HG03103 (cell line): ENCODE measurements around the gene IGF1R.

Experiments
- ATAC-seq: cut with Tn5 transposase; IDR thresholded peaks from one replicate; pipeline ENCODE4 v1.9.1; 2021; ENCODE audit warnings: low read depth; ENCODE audit not compliant: unreplicated experiment

The IGF1R gene

DNA sequence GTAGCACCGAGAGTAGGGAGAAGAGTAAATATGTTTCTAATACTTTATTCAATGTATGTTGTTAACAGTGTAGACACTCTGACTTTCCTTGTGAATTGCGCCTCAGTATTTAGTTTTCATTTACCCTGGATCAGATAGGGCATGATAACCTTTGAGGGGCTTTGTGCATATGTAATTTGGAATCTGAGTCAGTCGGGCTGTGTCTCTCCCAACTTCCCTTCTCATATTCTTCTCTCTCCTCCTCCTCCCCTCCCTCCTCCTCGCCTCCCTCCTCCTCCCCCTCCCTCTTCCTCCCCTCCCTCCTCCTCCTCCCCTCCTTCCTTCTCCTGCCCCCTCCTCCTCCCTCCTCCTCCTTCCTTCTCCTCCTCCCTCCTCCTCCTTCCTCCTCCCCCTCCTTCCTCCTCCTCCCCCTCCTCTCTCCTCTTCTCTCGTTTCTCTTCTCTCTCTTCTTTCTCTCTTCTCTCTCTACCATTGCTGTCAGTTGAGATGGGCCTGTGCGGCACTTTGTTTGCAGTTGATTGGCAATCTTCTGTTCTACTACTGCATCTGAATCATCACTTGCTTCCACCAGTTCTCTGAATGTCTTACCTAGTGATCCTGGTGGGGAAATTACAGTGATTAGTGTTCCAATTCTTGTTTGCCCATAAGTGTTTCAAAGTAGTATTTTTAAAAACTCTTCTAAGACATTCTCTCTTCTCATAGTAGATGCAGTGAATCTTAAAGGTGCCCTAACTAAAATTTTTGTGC, 197.0 kb downstream of the IGF1R start:
- ATAC-seq, result no peak

DNA sequence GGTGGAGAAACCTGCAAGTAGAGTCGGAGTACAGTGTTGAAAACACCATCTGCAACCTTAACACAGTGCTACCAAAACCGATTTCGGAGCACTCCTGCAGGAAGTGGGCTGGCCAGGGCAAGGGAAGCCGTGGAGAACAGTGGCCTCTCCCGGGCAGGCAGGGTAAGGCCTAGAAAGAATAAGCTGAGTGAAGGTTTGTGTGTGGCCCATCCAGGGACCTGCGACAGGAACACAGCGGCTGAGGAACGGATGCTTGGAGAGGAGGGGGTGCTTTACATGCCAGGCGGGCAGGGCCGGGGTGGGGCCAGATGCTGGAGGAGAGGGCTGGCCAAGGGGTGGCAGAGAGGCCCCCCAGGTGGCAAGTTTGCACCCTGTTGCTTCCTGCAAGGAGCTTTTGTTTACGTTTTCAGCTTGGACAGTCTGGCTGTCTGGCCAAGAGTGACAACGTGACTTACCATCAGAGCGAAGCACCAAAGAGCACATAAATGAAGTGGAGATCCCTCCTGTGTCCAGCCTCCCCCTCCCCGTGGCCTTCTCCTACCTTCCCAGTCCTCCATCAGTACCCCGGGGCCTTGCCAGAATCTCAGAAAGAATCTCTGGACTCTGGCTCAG, 202.7 kb downstream of the IGF1R start:
- ATAC-seq, result peak; percentile 38

DNA sequence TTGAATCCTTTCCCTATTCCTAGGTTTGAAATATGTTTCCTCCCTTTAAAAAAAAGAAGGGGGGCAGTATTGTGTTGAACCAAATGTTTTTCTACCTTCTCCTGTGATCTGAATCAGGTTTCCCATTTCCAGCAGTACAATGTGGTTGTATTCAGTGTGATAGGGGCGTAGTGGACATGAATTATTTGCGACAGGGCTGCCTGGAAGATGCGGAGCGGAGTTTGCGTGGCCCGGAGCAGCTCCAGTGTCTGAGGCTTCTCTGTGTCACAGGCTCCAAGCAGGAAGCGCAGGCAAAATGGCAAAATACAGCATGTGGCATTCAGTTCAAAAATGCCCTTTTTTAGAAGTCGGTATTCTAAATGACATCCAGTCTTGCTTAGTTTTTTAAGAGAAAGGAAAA, 204.8 kb downstream of the IGF1R start:
- peak; percentile 41 for ATAC-seq

DNA sequence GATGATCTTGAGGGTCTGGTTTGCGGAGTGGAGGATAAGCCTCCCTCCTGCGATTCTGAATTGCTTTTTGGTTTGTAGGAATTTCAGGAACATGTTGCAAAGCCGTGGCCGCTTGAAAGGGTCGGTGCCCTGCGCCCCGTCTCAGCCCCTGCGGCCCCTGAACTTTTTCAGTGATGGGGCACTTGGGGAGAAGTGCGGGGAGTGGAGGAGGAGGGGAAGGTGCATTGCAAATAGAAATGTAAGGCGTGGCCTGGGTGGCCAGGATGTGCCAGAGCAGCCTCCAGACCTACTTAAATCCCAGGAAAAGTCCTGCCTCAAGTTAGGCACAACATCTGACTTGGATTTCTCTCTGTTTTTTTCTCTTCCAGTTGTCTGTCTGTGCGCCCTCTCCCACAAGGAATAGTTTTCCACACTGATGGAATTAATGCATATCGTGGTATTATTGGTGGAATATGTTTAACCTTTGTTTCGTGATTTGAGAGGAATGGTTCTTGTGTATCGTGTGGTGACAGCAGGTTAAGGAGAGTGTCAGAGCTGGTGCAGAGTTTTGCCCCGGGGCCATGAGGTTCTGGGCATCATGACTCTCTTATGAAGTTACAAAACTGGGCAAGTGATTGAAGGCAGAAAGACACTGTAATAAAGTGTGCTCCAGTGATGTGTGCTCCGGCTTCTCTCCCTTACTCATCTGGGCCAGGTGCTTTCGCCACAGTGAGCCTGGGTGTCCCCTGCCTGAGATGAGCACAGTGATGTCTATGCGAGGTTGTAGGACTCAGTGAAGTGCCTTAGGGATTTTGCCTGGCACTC, 205.5 kb downstream of the IGF1R start:
- ATAC-seq, result no peak

DNA sequence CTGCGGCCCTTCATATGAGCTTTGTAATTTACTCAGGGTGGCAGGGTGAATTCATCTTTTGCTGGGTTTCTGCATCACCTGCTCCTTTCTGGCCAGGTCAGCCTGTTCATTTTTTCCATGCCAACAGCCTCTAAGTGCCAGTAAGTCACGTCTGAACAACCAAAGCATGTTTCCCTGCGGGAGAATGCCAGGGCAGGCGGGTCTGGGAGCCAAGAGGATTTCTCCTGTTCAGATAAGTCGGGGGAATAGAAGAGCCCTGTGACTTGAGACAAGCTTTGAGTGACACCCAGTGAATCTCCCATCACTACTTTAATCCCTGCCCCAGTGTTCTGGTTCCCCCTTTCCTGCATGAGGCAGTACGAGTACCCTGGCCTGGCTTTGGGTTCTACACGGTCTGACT, 206.2 kb downstream of the IGF1R start:
- no peak for ATAC-seq

DNA sequence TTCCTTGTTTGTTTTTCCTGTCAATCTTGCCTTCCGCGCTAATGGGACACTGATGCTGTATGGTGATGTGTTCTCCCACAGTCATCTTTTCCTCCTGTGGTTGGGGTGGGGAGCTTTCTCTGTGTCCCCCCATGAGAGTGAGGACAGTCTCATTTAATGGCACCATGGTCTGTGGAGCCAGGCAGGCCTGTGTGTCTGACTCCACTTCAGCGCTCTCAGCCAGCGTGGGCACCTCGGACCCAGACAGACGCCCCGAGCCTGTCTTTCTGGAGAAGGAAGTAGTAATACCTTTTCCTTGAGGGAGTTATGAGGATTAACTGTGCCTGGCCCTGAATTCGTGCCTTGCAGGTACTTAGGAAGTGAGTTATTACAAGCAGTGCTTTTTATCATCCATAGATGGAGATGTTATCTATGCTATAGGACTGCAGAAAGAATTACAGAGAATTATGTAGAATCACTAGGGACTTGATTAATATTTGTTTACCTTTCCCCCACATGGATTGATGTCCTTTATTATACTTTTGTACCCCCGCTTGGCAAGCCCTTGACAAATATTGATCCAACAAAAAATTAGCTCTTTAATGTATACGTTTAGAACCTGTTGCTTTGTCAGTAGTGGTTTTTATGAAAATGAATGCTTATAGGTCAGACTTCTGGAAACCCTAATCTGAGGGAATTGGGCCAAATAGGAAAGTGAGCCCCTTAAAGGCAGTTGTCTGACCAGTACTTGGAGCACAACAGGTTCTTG, 206.9 kb downstream of the IGF1R start:
- ATAC-seq, result no peak

DNA sequence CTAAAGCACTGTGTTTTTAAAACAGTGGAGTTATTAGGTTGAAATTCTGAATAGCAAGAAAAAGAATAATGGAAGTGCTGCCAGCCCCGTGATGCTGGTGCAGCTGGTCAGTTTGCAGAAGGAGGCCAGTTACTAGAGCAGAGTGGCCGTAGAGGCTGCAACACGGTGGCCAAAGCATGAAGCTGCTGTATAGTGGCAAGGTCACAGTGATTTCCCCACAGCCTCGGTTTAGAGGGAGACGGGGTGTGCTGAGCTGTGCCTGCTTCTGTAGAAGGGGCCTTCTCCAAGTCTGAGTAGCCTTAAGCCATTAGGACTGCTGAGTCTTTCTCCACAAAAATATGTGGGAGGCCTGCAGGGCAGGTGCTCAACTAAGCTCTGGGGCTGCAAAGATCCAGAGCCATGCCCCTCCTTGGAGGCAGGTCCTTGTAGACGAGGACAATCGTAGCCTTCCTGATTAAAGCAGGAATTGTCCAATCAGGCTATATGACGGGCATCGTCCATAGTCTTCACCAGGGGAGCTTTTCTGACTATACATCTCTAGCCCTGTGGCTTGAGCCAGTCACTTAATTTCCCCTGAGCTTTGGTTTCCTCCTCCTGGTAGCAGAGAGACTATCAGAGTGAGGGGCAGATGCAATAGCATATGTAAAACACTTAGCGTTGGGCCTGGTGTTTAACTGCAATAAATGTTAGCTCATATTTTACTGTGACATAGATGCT, 207.6 kb downstream of the IGF1R start:
- ATAC-seq, result no peak

DNA sequence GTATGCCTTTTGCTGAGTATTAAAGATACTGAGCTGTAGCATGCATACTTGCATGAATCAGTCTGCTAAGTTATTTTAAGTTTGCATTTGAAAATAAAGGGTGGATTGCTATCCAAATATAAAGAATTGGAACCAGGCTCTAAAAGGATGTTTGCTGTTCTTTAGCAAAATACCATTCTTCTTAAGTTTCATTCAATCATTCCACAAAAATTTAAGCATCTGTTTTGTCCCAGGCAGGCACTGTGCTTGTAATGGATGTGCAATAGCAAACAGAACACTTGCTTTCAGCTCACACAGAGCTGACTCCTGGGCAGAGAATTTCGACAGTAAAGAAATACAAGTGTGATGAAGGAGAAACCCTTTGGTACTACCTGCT, 208.2 kb downstream of the IGF1R start:
- ATAC-seq, result no peak

DNA sequence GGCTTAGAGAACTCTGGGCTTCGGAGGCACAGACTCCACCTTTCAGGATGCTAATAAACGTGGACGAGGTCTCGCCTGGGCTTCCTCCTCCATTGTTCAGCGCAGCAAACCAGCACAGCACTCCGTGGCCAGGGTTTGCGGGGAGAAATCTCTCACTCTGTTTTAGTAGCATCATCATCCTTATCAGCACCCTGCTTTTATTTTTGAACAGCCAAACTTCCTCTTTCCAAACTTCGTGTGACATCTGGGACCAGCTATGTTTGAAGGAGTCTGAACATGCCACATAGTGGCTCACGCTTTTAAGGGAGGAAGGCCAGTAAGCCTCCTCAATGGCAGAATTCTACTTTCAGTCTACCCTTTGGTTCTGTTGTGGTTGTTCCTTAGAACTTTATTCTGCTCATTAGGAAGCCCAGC, 210.3 kb downstream of the IGF1R start:
- ATAC-seq, result no peak

DNA sequence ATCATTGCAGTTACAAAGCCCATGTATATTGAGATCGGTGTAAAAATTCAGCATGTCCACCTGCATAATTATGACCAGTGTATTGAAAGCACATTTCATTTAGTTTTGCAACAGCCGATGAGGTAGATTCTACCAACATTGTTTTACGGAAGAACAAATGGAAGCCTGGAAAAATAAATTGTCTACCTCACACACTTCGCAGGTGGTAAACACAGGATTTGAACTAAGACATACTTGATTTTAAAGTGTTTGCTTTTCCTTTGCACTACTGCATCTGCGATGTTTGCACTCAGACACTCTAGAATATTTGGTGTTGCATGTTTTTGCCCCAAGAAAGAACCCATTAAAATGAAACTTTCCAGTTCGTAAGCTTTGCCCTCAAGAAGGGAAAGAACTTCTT, 210.8 kb downstream of the IGF1R start:
- no peak for ATAC-seq

DNA sequence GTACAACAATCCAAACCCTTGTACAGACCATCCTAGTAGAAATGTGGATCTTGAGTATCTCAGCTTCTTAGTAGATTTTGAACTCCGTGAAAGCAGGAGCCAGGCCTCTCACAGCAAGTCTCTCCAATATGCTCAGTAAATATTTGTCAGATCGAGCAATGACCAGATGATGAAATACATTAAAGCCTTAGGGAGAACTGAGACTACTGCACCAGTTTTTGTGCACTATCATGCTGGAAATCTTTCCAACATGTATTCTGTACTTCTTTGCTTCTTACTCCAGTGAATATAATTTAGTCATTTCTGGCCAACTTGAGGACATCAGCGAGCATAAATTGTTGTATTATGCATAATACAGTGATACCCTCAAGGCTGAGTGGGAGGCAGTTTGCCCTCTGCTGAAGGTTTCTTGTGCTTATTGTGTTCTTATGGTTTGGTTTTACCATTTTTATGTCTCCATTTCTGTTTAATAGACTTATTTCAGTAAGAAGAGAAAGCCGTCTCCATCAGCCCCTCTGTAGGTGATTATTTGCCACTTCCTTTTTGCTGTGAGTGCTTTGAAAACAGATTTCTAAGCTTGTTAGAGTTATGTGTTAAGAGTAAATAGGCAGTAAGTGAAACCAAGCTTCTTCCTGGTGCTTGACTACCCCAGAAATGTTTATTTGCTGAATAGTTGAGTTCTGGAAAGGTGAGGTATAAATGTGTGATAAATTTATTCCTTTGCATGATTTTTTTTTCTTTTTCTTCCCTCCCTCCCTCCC, 212.1 kb downstream of the IGF1R start:
- no peak for ATAC-seq

DNA sequence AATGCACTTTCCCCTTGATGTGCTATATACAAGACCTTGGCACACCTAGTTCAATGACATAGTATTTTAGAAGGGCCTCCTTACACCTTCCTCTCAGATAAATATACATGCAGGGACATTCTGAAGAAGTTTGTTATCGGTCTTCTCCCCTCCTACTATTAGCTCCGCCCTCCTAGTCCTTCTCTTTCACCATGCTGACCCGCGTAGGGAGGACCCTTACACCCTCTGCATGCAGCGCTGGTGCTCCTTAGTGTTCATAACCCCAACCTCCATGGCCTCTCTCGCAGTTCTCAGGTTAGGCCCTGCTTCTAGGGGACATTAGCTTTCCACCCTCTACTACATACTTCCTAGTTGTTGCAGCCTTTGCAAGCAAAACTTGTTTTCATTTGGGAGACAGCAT, 212.8 kb downstream of the IGF1R start:
- no peak for ATAC-seq

DNA sequence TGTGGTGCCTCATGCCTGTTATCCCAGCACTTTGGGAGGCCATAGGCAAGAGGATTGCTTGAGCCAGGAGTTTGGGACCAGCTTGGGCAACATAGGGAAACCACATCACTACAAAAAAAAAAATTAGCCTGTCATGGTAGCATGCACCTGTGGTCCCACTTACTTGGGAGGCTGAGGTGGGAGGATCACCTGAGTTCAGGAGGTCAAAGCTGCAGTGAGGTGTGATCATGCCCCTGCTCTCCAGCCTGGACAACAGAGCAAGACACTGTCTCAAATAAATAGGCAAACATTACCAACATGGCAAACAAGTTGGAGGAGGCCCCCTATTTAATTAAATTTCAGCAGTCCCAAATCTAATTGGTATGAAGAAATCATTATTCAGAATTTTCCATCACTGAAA, 215.6 kb downstream of the IGF1R start:
- ATAC-seq, result no peak

DNA sequence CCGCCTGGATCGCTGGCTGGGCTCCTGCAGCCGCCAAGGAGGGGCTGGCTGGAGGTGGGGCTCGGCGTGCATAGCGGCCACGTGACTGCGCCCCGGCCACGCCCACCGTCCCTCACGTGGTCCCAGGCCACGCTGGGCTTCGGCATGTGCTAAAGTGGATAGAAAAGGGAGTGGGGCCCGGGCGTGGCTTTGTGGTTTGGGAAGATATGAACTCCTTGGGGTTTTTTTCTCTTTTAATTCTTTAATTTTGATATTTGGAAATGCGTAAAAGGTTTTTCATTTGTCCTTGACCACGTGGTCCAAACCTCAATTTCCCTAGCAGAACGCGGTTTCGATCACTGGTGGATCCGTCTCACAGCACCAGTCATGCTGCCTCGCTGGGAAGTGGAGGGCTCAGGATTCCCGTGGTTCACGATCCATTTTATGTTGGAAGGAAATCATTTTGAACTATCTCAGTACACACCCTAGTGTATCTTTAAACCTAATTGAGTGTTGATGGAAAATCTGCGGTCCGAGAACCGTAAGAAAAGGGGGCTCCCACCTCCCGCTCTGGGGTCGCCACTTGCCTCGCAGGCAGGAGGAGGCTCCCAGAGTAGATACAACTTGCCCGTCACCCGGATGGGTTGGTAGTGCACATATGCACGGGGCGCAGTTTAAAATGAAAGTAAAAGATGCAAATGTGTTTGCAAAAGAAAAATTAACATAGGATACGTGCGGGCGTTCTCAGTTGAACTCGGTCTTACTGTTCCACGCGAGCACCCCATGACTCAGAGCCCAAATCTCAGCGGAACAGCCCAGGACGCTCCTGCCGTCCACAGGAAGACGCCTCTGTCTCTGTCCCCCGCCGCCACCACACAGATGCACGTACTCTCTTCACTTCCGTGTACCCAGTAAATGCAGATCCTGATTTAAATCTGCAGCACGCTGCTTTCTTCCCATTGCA, 217.3 kb downstream of the IGF1R start:
- peak; percentile 91 for ATAC-seq

DNA sequence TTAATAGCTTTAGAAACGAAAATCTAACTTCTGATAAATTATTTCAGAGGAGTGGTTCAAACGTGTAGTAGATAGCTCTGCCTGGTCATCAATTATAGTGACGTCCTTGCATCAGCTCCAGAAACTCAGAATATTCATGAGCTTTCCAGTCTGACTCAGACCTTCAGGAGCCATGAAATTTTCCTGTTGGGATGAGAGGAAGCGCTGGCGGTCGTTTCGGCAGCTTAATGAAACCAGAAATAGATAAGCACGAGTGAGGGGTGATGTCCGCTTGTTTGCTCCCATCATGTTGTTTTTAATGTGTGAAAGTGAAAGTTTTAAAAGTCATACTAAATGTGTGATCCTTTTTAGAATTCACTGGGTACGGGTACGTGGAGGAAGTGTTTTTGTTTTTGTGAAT, 218.2 kb downstream of the IGF1R start:
- no peak for ATAC-seq

DNA sequence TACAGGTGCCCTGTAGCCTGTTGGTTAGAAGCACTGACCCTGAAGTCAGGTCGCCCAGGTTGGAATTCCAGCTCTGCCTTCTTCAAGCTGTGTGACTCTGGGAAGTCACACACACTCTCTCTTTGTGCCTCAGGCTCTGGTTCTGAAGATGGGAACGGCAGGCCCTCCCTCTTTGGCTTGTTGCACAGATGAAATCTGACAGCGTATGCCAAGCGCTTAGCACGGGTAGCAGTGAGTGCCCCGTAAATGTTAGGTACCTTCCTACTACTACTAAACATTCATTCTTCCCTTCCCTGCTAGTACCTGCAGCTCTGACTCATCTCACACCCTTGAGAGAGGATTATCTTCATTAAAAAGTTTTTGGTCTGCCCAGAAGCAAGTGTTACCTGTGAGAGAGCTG, 220.2 kb downstream of the IGF1R start:
- ATAC-seq, result no peak

DNA sequence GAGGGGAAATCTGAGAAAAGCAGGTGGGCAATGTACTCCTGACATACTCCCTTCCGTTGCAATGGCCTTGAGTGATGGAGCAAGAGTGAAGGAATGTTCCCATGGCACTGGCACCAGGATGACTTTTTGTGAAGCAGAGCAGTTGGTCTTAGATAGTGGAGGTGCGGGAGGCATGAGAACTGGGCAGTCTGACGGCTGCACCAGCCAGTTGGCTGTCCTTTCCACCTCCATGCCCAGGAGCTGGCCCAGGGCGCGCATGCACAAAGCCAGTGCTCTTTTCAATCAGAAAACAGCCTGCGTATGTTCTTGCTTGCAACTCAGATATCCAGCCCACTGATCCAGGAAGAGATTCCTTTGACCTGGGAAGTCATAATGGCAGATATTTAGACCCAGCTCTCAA, 222.4 kb downstream of the IGF1R start:
- ATAC-seq, result no peak

DNA sequence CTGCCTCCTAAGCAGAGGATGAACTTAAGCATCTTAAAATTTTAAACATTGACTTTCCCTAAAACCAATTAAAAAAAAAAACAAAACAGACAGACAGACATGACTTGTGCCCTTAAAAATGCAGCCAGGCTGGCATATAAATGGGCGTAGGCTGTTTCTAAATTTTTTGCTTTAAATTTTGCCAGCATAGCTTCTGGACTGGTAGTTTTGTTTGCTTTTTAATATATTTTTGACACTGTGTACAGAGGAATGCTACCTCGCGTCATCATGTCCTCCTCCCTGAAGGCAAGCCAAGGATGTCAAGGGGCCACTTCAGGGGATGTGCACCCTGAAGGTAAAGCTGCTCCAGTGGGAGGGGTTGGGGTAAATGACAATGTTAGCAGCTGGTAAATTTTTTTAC, 224.4 kb downstream of the IGF1R start:
- ATAC-seq, result no peak
